ENCODE results near the gene ABCC11. TPM values are rescaled to one million over a fixed set of nuclear protein-coding genes. Genes with fewer than 3 reads are reported as not detected.
A peak's percentile ranks its signal among the peaks of the same experiment; 100 is the strongest.

The ABCC11 gene
- total RNA-seq (under 1 TPM in 1 of 2 donors, not detected in 1; 0.05 TPM), polyA plus RNA-seq (ENCODE audit: insufficient read length in 6 of 6) (under 1 TPM; 0.11 to 0.35 (median 0.19) TPM)
- long read RNA-seq, donor 1: 0 reads
- long read RNA-seq, donor 2: 0 reads
- long read RNA-seq, donor 3: 0 reads
- long read RNA-seq, donor 4: 0 reads
- long read RNA-seq, donor 5: 0 reads
- long read RNA-seq, donor 6: 0 reads
- long read RNA-seq, donor 7: 0 reads
- long read RNA-seq, donor 8: 0 reads
- long read RNA-seq, donor 9: 0 reads
- long read RNA-seq, donor 10: 0 reads
- long read RNA-seq, donor 11: 0 reads
- long read RNA-seq, donor 12: 0 reads

DNA sequence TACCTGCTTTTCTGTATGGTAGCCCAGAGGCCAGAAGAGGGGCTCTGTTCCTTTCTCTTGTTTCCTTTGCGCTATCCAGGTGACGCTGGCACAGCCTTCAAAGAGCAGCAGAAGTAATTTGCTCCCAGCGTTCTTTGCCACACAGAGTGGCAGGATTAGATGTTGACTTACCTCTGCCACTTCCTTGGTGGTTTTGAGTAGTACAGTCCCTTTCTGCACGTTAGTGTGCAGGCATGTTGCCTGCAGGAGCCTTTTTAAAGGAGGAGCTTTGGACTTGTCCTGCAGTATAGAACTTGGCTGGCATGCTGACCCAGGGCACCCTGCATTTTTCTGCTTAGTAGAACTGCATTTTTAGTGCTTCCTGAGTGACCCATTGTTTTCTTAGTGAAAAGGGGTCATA, at the start of gene ABCC11:
TSS of gene ABCC11 (minus strand) at position 229 of the 400 bp plus-strand sequence. CDS start 15,618 bp downstream, outside the sequence.
- intact Hi-C loops (cut with DNase I): no loop called here
- peak; percentile 25 for ATAC-seq
- Histone ChIP-seq H3K4me3 (no peak within 1 kb of the TSS), H3K27me3 (no peaks in the 10 kb centered on the region), H3K4me1 (peaks cover 23 to 41% of the 10 kb centered on the region in 2 donors), H3K9me3 (no peaks in the 10 kb centered on the region), H3K36me3 (peaks cover 0 to 2% of the 10 kb centered on the region in 2 donors), H3K27ac (no peak within 1 kb of the TSS)
- TF ChIP-seq CTCF (IDR thresholded peaks at IDR 0.05): no peak
- DNase-seq: no peak

DNA sequence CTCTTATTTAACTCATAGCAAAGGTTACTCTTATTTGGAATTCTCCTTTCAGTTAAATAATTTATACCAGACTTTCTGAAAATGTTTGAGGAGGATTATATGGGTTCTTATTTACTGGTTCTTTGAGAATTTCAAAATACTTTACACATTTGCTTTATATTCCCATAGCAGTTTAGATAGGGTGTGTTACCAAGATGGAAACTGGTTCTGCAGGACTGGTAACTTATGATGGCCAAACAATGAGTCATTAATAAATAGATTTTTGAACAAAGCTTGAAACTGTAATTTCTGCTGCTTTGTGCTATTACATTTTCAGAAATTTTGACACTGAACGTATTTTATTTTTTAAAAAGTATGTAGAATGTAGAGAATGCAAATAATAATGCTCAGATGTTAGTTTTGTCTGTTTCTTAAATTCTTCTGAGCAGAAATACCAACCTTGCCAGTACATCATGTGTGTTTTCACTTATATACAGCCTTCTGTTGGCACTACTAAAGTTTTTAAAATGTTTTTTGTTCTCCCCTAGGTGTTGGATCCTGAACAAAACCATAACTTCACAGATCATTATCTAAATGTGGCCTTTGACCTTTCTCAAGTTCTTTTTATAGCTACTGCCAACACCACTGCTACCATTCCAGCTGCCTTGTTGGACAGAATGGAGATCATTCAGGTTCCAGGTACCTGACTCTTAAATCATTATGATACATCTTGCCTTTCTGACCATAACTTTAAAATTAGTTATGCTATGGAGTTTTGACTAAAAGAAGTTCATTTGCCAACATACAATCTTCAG, 48.3 kb upstream of the ABCC11 start:
- Histone ChIP-seq H3K27ac (no peak overlapping the region), H3K9me3 (no peaks in the 10 kb centered on the region), H3K36me3 (peaks cover 0 to 59% of the 10 kb centered on the region in 2 donors), H3K4me1 (peaks cover 0 to 4% of the 10 kb centered on the region in 2 donors), H3K4me3 (no peak overlapping the region), H3K27me3 (no peaks in the 10 kb centered on the region)
- DNase-seq (peak in 1 of 4 donors; percentile 59), ATAC-seq (peak; percentile 77)
- TF ChIP-seq CTCF (IDR thresholded peaks at IDR 0.05): no peak
- intact Hi-C loops (cut with DNase I): no loop called here

GRCh38 chr16:48294724-48295123, 47.4 kb upstream of the ABCC11 start:
- H3K27ac ChIP-seq: peak overlapping the region in 1 of 2 donors; percentile 10
- H3K36me3 ChIP-seq: peaks cover 0 to 60% of the 10 kb centered on the region in 2 donors
- intact Hi-C loops (cut with DNase I): no loop called here
- H3K27me3 ChIP-seq: no peaks in the 10 kb centered on the region
- no peak for TF ChIP-seq CTCF (IDR thresholded peaks at IDR 0.05)
- no peak for DNase-seq
- no peaks in the 10 kb centered on the region for H3K9me3 ChIP-seq
- no peak overlapping the region for H3K4me3 ChIP-seq
- H3K4me1 ChIP-seq: peaks cover 0 to 4% of the 10 kb centered on the region in 2 donors
- ATAC-seq: no peak

DNA sequence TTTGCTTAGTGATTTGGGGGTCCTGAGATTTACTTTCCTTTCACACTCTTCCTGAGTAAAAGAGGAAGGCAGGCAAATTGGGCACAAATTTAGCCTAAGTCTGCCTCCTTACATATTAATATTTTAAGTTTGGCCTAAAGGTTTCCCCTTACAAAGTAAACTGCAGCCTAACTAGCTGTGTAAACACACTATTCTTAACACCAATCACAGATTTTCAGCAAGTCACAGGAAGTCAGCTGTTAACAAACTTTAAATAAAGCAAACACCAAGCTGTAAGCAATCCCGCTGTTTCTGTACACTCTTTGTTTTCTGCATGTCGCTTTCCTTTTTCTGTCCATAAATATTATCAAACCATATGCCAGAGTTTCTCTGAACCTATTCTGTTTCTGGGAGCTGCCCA, 45.1 kb upstream of the ABCC11 start:
- Histone ChIP-seq H3K27ac (no peak overlapping the region), H3K36me3 (peaks cover 0 to 63% of the 10 kb centered on the region in 2 donors), H3K4me3 (no peak overlapping the region), H3K4me1 (peaks cover 0 to 4% of the 10 kb centered on the region in 2 donors), H3K27me3 (no peaks in the 10 kb centered on the region), H3K9me3 (peaks cover 0 to 2% of the 10 kb centered on the region in 2 donors)
- DNase-seq: no peak
- TF ChIP-seq CTCF (IDR thresholded peaks at IDR 0.05): no peak
- intact Hi-C loops (cut with DNase I): no loop called here
- no peak for ATAC-seq

DNA sequence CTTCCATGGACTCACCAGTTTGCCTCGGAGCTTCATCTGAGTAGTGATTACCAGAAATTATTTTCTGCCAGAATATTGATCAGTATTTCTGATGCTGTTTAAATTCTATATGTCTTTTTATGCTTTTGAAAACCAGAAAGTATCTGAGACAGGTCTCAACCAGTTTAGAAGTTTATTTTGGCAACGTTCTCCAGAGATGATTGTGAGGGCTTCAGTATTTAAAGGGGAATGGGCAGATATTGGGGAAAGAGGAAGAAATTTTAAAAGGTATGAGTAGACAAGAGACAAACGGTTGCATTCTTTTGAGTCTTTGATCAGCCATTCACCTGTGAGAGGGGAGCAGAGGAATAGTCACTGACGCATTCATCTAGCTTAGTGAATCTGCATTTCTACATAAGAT, 44.4 kb upstream of the ABCC11 start:
- ATAC-seq (no peak), DNase-seq (no peak)
- intact Hi-C loops (cut with DNase I): no loop called here
- Histone ChIP-seq H3K9me3 (peaks cover 0 to 9% of the 10 kb centered on the region in 2 donors), H3K4me1 (peaks cover 0 to 4% of the 10 kb centered on the region in 2 donors), H3K4me3 (no peak overlapping the region), H3K27ac (no peak overlapping the region), H3K27me3 (no peaks in the 10 kb centered on the region), H3K36me3 (peaks cover 0 to 63% of the 10 kb centered on the region in 2 donors)
- no peak for TF ChIP-seq CTCF (IDR thresholded peaks at IDR 0.05)

All from left lung (tissue), 14 donors.